IMR-90 (cell line): Measurements from ENCODE around the gene TMPRSS12. TPM values are rescaled to one million over a fixed set of nuclear protein-coding genes. Genes with fewer than 3 reads are reported as not detected.

Experiments
- ATAC-seq: fragments of 200-7000 bp; cut with Tn5 transposase; 2 replicates; pipeline ENCODE4 v1.9.1; 2020; ENCODE audit warnings: low read depth, mild to moderate bottlenecking, moderate library complexity
- BruUV-seq: library from RNA; stranded (reverse); fragments of 400-500 nt; replicated peaks from 2 replicates; lab custom pipeline; 2021; lab: Mats Ljungman, UMichigan
- CTCF ChIA-PET: fragments of 300-600 bp; formaldehyde crosslinking; extraction: SDS; loops from one replicate; lab custom pipeline; 2021; ENCODE audit warnings: antibody characterized with exemption; lab: Yijun Ruan, JAX
- POLR2A ChIA-PET: fragments of 300-600 bp; sonication (Branson Sonifier 250); formaldehyde crosslinking; loops from one replicate; lab custom pipeline; 2022; ENCODE audit warnings: antibody characterized with exemption; ENCODE audit not compliant: unreplicated experiment; lab: Charles Lee
- DNase-seq: peaks from one replicate; pipeline ENCODE4 v3.0.0; 2013
- H2AFZ ChIP-seq: replicated peaks from 2 replicates; pipeline ENCODE3; 2013; ENCODE audit warnings: low read length, mild to moderate bottlenecking; ENCODE audit not compliant: poor library complexity
- H2AK5ac ChIP-seq: 2 replicates; pipeline ENCODE4 v1.6.1; 2013; ENCODE audit warnings: low read depth, low read length, inconsistent platforms
- H2AK9ac ChIP-seq: replicated peaks from 2 replicates; pipeline ENCODE3; 2013; ENCODE audit warnings: mild to moderate bottlenecking, low read depth, low read length, moderate library complexity; ENCODE audit not compliant: poor library complexity
- H2BK120ac ChIP-seq: 2 replicates; pipeline ENCODE4 v1.6.1; 2013; ENCODE audit warnings: low read depth, low read length, inconsistent platforms
- H2BK15ac ChIP-seq: 3 replicates; pipeline ENCODE4 v1.6.1; 2013; ENCODE audit warnings: low read depth, low read length, inconsistent platforms
- H2BK20ac ChIP-seq: 2 replicates; pipeline ENCODE4 v1.6.1; 2013; ENCODE audit warnings: low read depth, mild to moderate bottlenecking, inconsistent platforms, low read length, moderate library complexity
- H2BK5ac ChIP-seq: 2 replicates; pipeline ENCODE4 v1.6.1; 2013; ENCODE audit warnings: mild to moderate bottlenecking, low read depth, low read length, inconsistent platforms; ENCODE audit not compliant: poor library complexity, severe bottlenecking
- H3K14ac ChIP-seq: replicated peaks from 2 replicates; pipeline ENCODE4 v1.6.1; 2013; ENCODE audit warnings: low read depth, low read length, inconsistent platforms
- H3K18ac ChIP-seq: 2 replicates; pipeline ENCODE4 v1.6.1; 2013; ENCODE audit warnings: low read depth, low read length, control low read depth
- H3K23ac ChIP-seq: 2 replicates; pipeline ENCODE4 v1.6.1; 2013; ENCODE audit warnings: low read depth, low read length, inconsistent platforms
- H3K27ac ChIP-seq: 2 replicates; pipeline ENCODE4 v1.5.1; 2013; ENCODE audit warnings: mild to moderate bottlenecking, control low read depth, low read length; ENCODE audit not compliant: insufficient read depth
- H3K27me3 ChIP-seq: 2 replicates; pipeline ENCODE4 v1.6.1; 2013; ENCODE audit warnings: low read length; ENCODE audit not compliant: control insufficient read depth, insufficient read depth
- H3K36me3 ChIP-seq: 2 replicates; pipeline ENCODE4 v1.6.1; 2013; ENCODE audit warnings: low read length, mixed read lengths; ENCODE audit not compliant: control insufficient read depth, insufficient read depth
- H3K4ac ChIP-seq: 2 replicates; pipeline ENCODE4 v1.6.1; 2013; ENCODE audit warnings: low read depth, low read length, inconsistent platforms
- H3K4me1 ChIP-seq: 2 replicates; pipeline ENCODE4 v1.6.1; 2013; ENCODE audit warnings: low read length, mixed read lengths; ENCODE audit not compliant: control insufficient read depth, insufficient read depth
- H3K4me2 ChIP-seq: 2 replicates; pipeline ENCODE4 v1.6.1; 2013; ENCODE audit warnings: low read depth, mild to moderate bottlenecking, control low read depth, low read length, moderate library complexity
- H3K4me3 ChIP-seq: 2 replicates; pipeline ENCODE4 v1.5.1; 2013; ENCODE audit warnings: low read depth, mild to moderate bottlenecking, control low read depth, low read length, moderate library complexity; ENCODE audit not compliant: insufficient read depth
- H3K56ac ChIP-seq: 2 replicates; pipeline ENCODE4 v1.6.1; 2013; ENCODE audit warnings: low read length, inconsistent platforms; ENCODE audit not compliant: insufficient read depth; ENCODE audit errors: extremely low read depth
- H3K79me1 ChIP-seq, 2 experiments: 2 replicates each; pipeline ENCODE4 v1.6.1; 2013; ENCODE audit warnings: low read length in 2 of 2, inconsistent platforms in 1 of 2, low read depth in 1 of 2
- H3K9ac ChIP-seq: 2 replicates; pipeline ENCODE4 v1.6.1; 2013; ENCODE audit warnings: low read depth, low read length, control low read depth
- H3K9me1 ChIP-seq: 2 replicates; pipeline ENCODE4 v1.6.1; 2013; ENCODE audit warnings: low read length, inconsistent platforms; ENCODE audit not compliant: insufficient read depth
- H3K9me3 ChIP-seq: 2 replicates; pipeline ENCODE4 v1.6.1; 2013; ENCODE audit warnings: low read length; ENCODE audit not compliant: control insufficient read depth, insufficient read depth
- H4K20me1 ChIP-seq: 2 replicates; pipeline ENCODE4 v1.6.1; 2013; ENCODE audit warnings: low read length, inconsistent platforms; ENCODE audit not compliant: insufficient read depth
- H4K5ac ChIP-seq: 2 replicates; pipeline ENCODE4 v1.6.1; 2013; ENCODE audit warnings: mild to moderate bottlenecking, low read depth, low read length, control low read depth
- H4K8ac ChIP-seq, 2 experiments: 2 replicates each; pipeline ENCODE4 v1.6.1; 2013; ENCODE audit warnings: low read depth in 2 of 2, low read length in 2 of 2, control low read depth in 1 of 2, inconsistent platforms in 1 of 2
- H4K91ac ChIP-seq: 2 replicates; pipeline ENCODE4 v1.6.1; 2013; ENCODE audit warnings: low read depth, low read length, inconsistent platforms; ENCODE audit not compliant: insufficient read depth
- BHLHE40 ChIP-seq: fragments of 150-350 bp; IDR thresholded peaks from 2 replicates; pipeline ENCODE4 v1.6.1; 2016; ENCODE audit warnings: mild to moderate bottlenecking, low read depth, low read length
- CEBPB ChIP-seq: IDR thresholded peaks from 2 replicates; pipeline ENCODE4 v1.6.1; 2012; ENCODE audit warnings: low read depth, low read length, improper control_type of control experiment
- CHD1 ChIP-seq: IDR thresholded peaks from 2 replicates; pipeline ENCODE4 v1.6.1; 2012; ENCODE audit warnings: low read depth, low read length, improper control_type of control experiment
- ELK1 ChIP-seq: fragments of 150-350 bp; IDR thresholded peaks from 2 replicates; pipeline ENCODE4 v1.6.1; 2016; ENCODE audit warnings: low read depth, mild to moderate bottlenecking, low read length, moderate library complexity, borderline replicate concordance
- FOS ChIP-seq: fragments of 150-350 bp; IDR thresholded peaks from 2 replicates; pipeline ENCODE4 v1.6.1; 2016; ENCODE audit warnings: low read depth, low read length
- MAFK ChIP-seq: IDR thresholded peaks from 2 replicates; pipeline ENCODE4 v1.6.1; 2012; ENCODE audit warnings: low read depth, low read length, improper control_type of control experiment
- MAZ ChIP-seq: IDR thresholded peaks from 2 replicates; pipeline ENCODE4 v1.6.1; 2012; ENCODE audit warnings: low read depth, mild to moderate bottlenecking, low read length, improper control_type of control experiment, moderate library complexity, borderline replicate concordance
- MXI1 ChIP-seq: IDR thresholded peaks from 2 replicates; pipeline ENCODE4 v1.6.1; 2012; ENCODE audit warnings: low read depth, mild to moderate bottlenecking, low read length, moderate library complexity, borderline replicate concordance
- NFE2L2 ChIP-seq: fragments of 150-350 bp; IDR thresholded peaks from 2 replicates; pipeline ENCODE4 v1.6.1; 2016; ENCODE audit warnings: low read depth, mild to moderate bottlenecking, low read length
- POLR2A ChIP-seq: IDR thresholded peaks from 2 replicates; pipeline ENCODE4 v1.6.1; 2012; ENCODE audit warnings: mild to moderate bottlenecking, low read depth, low read length
- RAD21 ChIP-seq: IDR thresholded peaks from 2 replicates; pipeline ENCODE4 v1.6.1; 2012; ENCODE audit warnings: low read length, improper control_type of control experiment
- RCOR1 ChIP-seq: IDR thresholded peaks from 2 replicates; pipeline ENCODE4 v1.6.1; 2012; ENCODE audit warnings: mild to moderate bottlenecking, low read length, improper control_type of control experiment; ENCODE audit not compliant: insufficient replicate concordance
- SMC3 ChIP-seq: fragments of 150-350 bp; IDR thresholded peaks from 2 replicates; pipeline ENCODE4 v1.6.1; 2016; ENCODE audit warnings: low read depth, mild to moderate bottlenecking, antibody characterized with exemption, low read length, moderate library complexity
- WGBS, 2 experiments: methylation state at CpG; one replicate each; pipeline versions ENCODE4 v1.1.5 to v1.1.7; 2013; ENCODE audit warnings: missing lambda C conversion rate in 2 of 2; ENCODE audit not compliant: insufficient read length in 1 of 2; ENCODE audit errors: extremely low coverage in 2 of 2; 5-methylcytosine and 5-hydroxymethylcytosine counted together
- dilution Hi-C: fragments of 300-500 bp; cut with HindIII; formaldehyde crosslinking; loops from one replicate; pipeline ENCODE4 v1.14.3; 2018; ENCODE audit warnings: low sequenced_read_pairs; ENCODE audit not compliant: unreplicated experiment
- in situ Hi-C: fragments of 300-500 bp; cut with MboI; formaldehyde crosslinking; loops from 3 replicates; pipeline ENCODE4 v1.14.3; 2019; ENCODE audit warnings: low sequenced_read_pairs, inconsistent platforms, mixed read lengths
- intact Hi-C: fragments of 100-400 bp; cut with micrococcal nuclease; formaldehyde crosslinking; loops from 2 replicates; pipeline ENCODE4 v1.10.0; 2022
- polyA plus RNA-seq, 3 experiments: library from polyadenylated mRNA; depleted of rRNA; stranded (reverse); fragments of >200 nt; gene quantifications; 2 replicates each; pipeline ENCODE4 v1.2.3, GENCODE V29; 2012; ENCODE audit warnings: low replicate concordance in 1 of 3
- total RNA-seq: library from RNA; depleted of rRNA; stranded (reverse); fragments of >200 nt; gene quantifications from 2 replicates; pipeline ENCODE4 v1.2.3, GENCODE V29; 2012
- TF ChIP-seq, protein P1 (sequence below): conservative IDR thresholded peaks from 2 replicates; pipeline ENCODE4 v1.5.1; 2012; ENCODE audit warnings: mild to moderate bottlenecking, low read depth, low read length, improper control_type of control experiment

TMPRSS12 gene
- total and polyA plus RNA-seq, 2 of the 4 experiments (the other 2 are of a cell fraction): not detected

GRCh38 chr12:50923361-50924130 lies 80.8 kb downstream of the TMPRSS12 start (continued):
- no peak for TF ChIP-seq RAD21
- no peak for TF ChIP-seq FOS

- H3K9ac ChIP-seq: peak overlapping the region; percentile 79
- peak overlapping the region; percentile 53; the same call in 1 of the 3 replicates for H2BK15ac ChIP-seq
- no peak overlapping the region for H2AK5ac ChIP-seq
- peak overlapping the region; percentile 20 to 83 for H4K8ac ChIP-seq
- H2BK120ac ChIP-seq: peak overlapping the region; percentile 96
- H3K79me1 ChIP-seq: 0 out of 4 replicates have a peak, but pooled peaks cover 0 to 5% of the 10 kb centered on the region in 2 experiments
- peak overlapping the region; percentile 86; the same call in 1 of the 2 replicates for H3K27ac ChIP-seq
- DNase-seq (no peak), ATAC-seq (peak; percentile 27)
- ChIA-PET CTCF (interaction anchor here (0.6 kb wide), 1 partner anchor 43 kb away, joined by 3 read pairs; no protein-coding TSS in a partner anchor), POLR2A (no interaction called here)
- H3K27me3 ChIP-seq: no peaks in the 10 kb centered on the region
- peak overlapping the region; percentile 53; the same call in 1 of the 2 replicates for H2BK20ac ChIP-seq
- peak overlapping the region; percentile 35; the same call in 1 of the 2 replicates for H4K91ac ChIP-seq
- in situ Hi-C loops (no loop called here), intact Hi-C loops (loop anchor here (5.0 kb wide), 1 partner anchor 63 kb away; no protein-coding TSS in a partner anchor), dilution Hi-C loops (no loop called here)
- peaks cover 13% of the 10 kb centered on the region for H3K4me1 ChIP-seq
- no TSS peak for BruUV-seq
- peak overlapping the region; percentile 61 for H3K23ac ChIP-seq
- H3K36me3 ChIP-seq: no peaks in the 10 kb centered on the region
- H3K18ac ChIP-seq: peak overlapping the region; percentile 91
- 0 out of 2 replicates have a peak, but pooled peaks cover 4% of the 10 kb centered on the region for H3K9me1 ChIP-seq
- no peaks in the 10 kb centered on the region for H3K9me3 ChIP-seq
- H3K4me2 ChIP-seq: peak overlapping the region; percentile 98
- H3K56ac ChIP-seq: peak overlapping the region; percentile 95
- peak overlapping the region; percentile 93 for H3K14ac ChIP-seq
- H2BK5ac ChIP-seq: peak overlapping the region; percentile 81
- H2AFZ ChIP-seq: peak overlapping the region; percentile 77
- WGBS, 2 experiments: no CpG with 5 or more reads among the region's 4 CpGs
- H3K4ac ChIP-seq: peak overlapping the region; percentile 92
- peak overlapping the region; percentile 16 for H3K4me3 ChIP-seq
- peak overlapping the region; percentile 73 for H4K5ac ChIP-seq
- H4K20me1 ChIP-seq: no peaks in the 10 kb centered on the region
- no peak overlapping the region for H2AK9ac ChIP-seq
- no peak for TF ChIP-seq ELK1
- no peak for TF ChIP-seq CHD1
- TF ChIP-seq MAFK: no peak
- no peak for TF ChIP-seq RCOR1
- no peak for TF ChIP-seq POLR2A
- no peak for TF ChIP-seq SMC3
- TF ChIP-seq CEBPB: no peak
- TF ChIP-seq BHLHE40: no peak
- TF ChIP-seq MAZ: no peak
- no peak for TF ChIP-seq MXI1
- TF ChIP-seq NFE2L2: no peak
- TF ChIP-seq RAD21: no peak
- TF ChIP-seq, protein P1, sequence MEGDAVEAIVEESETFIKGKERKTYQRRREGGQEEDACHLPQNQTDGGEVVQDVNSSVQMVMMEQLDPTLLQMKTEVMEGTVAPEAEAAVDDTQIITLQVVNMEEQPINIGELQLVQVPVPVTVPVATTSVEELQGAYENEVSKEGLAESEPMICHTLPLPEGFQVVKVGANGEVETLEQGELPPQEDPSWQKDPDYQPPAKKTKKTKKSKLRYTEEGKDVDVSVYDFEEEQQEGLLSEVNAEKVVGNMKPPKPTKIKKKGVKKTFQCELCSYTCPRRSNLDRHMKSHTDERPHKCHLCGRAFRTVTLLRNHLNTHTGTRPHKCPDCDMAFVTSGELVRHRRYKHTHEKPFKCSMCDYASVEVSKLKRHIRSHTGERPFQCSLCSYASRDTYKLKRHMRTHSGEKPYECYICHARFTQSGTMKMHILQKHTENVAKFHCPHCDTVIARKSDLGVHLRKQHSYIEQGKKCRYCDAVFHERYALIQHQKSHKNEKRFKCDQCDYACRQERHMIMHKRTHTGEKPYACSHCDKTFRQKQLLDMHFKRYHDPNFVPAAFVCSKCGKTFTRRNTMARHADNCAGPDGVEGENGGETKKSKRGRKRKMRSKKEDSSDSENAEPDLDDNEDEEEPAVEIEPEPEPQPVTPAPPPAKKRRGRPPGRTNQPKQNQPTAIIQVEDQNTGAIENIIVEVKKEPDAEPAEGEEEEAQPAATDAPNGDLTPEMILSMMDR: no peak
Observed at GRCh38 chr12:50924131-50924438, 81.4 kb downstream of the TMPRSS12 start.
